Measurements from ENCODE around the gene MLN.

The MLN gene

DNA sequence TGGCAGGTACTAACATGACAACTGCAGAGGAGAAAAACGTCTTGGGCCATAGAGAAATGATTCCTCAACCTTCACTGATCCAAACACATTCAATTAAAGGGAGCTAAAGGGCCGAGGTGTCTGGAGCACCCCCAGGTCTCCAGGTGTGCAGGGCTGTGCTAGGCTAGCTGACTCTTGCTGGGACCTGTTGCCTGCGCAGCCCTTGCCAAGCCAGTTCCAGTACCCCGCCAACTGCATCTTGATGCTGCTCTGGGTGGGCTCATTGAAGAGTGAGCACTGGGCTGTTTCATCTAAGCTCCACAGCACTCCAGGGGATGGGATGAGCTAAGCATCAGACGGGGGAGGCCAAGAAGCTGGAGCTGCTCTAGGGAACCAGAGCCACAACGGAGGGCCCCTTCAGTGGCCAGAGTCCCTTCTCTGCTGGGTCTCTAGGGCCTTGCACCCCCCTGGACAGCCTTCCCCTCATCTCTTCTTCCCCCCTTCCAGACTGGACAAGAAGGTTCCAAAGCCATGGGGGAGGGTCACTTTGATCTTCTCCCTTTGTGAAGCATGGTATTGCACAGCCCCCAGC is 30.8 kb downstream of the MLN start:
- H3K9me3 ChIP-seq (replicated peaks; ENCODE audit: low read length), result no peaks in the 10 kb centered on the region
- H3K9ac ChIP-seq (ENCODE audit: low read depth, low read length), result no peak overlapping the region
- no peak overlapping the region for H3K4me2 ChIP-seq (ENCODE audit: low read length)
- peaks cover 52% of the 10 kb centered on the region for H3K4me1 ChIP-seq (ENCODE audit: control insufficient read depth, insufficient read depth, low read length)
- H3K36me3 ChIP-seq (ENCODE audit: insufficient read depth, low read length), result peaks cover 55% of the 10 kb centered on the region
- H3K27me3 ChIP-seq (ENCODE audit: control insufficient read depth, insufficient read depth, low read length), result no peaks in the 10 kb centered on the region
- no peak overlapping the region for H3K4me3 ChIP-seq (ENCODE audit: low read length)

DNA sequence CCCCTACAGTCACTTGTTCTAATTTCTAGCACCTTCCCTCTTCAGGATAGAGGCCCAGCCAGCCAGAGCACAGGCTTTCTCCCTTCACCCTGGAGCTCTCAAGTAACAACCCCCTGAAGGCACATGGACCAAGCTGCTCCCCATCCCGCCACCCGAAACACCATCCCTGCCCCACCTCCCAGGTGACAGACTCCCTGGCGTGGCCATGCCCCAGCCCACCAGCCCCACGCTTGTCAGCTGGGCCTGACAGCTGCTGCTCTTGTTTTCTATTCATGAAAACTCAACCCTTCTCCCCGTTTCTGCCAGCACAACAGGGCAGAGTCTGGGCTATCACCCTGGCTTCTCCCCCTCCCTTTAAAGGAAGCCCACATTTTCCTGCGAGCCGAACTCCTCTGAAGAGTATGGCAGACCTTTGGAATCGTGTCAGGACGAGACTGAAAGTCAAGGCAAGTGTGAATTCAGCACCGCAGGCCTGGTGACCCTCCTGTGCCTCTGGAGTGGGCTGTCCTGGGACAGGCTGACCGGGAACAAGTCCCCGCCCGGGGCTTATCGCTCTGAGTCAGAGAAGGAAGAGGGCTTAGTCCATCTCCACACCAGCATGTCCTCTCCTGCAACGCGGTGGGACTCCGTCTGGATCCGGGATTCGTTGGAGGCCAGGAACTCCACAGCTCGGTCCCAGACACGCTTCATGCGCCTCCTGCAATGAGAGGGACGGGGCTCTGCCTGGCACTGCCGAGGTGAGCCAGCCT is 31.5 kb downstream of the MLN start:
- Histone ChIP-seq H3K4me3 (ENCODE audit: low read length) (no peak overlapping the region), H3K9me3 (replicated peaks; ENCODE audit: low read length) (no peaks in the 10 kb centered on the region), H3K36me3 (ENCODE audit: insufficient read depth, low read length) (peaks cover 47% of the 10 kb centered on the region), H3K4me2 (ENCODE audit: low read length) (peak overlapping the region; percentile 74), H3K4me1 (ENCODE audit: control insufficient read depth, insufficient read depth, low read length) (peaks cover 52% of the 10 kb centered on the region), H3K9ac (ENCODE audit: low read depth, low read length) (peak overlapping the region; percentile 69), H3K27me3 (ENCODE audit: control insufficient read depth, insufficient read depth, low read length) (no peaks in the 10 kb centered on the region)

DNA sequence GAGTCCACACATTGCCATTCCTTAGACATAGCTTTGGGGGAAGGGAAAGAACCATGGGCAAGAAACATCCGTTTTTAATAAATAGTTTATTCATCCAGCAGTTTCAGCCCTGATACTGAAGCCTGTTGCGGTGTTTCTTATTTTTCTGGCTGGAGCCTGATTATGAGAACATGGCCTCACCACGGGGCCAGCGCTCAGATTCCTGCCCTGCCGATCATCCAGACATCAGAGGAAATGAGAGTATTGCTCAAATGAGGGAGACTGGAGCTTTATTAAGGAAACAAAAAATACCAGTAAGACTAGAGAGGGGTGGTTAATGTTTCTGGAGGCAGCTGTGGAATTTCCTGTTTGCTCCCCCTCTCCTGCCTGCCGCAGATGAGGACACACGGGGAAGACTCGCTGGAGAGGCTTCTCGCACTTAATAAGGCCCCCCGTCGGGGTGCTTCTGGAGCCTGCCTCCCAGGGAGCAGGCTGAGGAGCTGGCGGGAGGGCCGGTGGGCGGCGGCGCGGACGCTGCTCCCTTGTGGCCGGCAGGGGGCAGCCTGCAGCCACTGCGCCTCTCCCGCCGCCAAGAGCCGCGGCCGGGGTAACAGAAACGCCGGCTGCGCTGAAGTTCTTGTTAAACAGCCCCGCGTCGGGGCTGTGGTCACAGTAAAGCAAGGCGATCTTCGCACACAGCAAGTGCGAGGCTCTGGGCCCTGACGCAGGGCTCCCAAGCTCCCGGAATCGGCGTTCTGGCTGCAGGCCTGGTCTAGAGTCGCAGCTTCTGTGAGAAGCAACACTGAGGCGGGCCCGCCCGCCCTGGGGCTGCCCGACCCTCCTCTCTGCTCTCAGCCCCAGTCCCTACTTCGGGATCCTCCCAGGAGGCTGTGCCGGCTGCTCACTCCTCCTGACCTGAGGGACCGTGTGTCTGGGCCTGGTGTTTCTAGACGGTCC is 32.4 kb downstream of the MLN start:
- Histone ChIP-seq H3K27me3 (ENCODE audit: control insufficient read depth, insufficient read depth, low read length) (no peaks in the 10 kb centered on the region), H3K4me2 (ENCODE audit: low read length) (peak overlapping the region; percentile 74), H3K9me3 (replicated peaks; ENCODE audit: low read length) (no peaks in the 10 kb centered on the region), H3K36me3 (ENCODE audit: insufficient read depth, low read length) (peaks cover 39% of the 10 kb centered on the region), H3K4me3 (ENCODE audit: low read length) (peak overlapping the region; percentile 56), H3K4me1 (ENCODE audit: control insufficient read depth, insufficient read depth, low read length) (peaks cover 52% of the 10 kb centered on the region), H3K9ac (ENCODE audit: low read depth, low read length) (peak overlapping the region; percentile 80)

DNA sequence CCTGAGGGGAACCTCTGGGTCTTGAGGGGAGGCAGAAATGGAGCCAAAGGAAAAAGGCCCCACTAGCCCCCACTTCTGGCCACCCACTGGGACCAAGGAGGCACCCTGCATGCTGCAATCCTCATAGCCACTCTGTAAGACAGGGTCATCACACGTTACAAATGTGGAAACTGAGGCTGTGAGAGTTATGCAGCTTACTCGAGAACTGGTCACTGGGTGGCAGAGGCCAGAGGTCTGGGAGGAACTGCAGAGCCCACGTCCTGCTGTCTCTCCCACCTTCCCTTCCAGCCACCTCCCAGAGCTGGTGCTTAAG is 33.0 kb downstream of the MLN start:
- H3K27me3 ChIP-seq (ENCODE audit: control insufficient read depth, insufficient read depth, low read length), result no peaks in the 10 kb centered on the region
- H3K9me3 ChIP-seq (replicated peaks; ENCODE audit: low read length), result no peaks in the 10 kb centered on the region
- peak overlapping the region; percentile 80 for H3K9ac ChIP-seq (ENCODE audit: low read depth, low read length)
- peak overlapping the region; percentile 56 for H3K4me3 ChIP-seq (ENCODE audit: low read length)
- peaks cover 33% of the 10 kb centered on the region for H3K36me3 ChIP-seq (ENCODE audit: insufficient read depth, low read length)
- peaks cover 52% of the 10 kb centered on the region for H3K4me1 ChIP-seq (ENCODE audit: control insufficient read depth, insufficient read depth, low read length)
- H3K4me2 ChIP-seq (ENCODE audit: low read length), result peak overlapping the region; percentile 68

DNA sequence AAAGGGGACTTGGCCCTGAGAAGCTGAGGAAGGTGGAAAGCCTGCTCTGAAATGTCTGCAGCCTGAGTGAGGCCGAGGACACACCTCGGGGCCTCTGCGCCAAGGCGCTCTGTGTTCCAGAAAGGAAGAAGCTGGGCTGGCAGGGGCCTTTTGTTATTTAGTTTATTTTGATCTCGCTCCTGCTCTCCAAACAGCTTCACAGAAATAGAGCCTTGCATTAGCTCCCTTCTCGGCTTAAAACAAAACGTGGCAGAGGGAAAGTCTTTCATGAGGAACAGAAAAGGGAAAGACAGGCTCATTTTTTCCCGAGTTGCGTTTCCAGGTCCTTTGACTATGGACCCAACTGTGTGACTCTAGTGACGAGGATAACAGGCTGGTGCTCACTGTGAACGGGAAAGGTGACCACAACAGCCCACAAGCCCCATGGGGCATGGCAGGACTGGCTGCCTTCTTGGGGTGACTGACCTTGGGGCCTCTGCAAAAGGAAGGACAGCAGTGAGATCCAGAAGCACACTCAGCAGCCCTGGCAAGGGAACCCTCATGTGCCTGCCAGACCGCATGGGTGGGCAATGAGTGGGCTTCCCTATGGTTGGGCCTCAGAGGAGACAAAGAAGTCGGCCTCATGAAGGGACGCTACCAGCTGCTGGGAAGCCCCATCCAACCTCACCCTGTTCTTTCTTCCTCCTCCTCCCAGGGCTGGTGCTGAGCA is 33.5 kb downstream of the MLN start:
- Histone ChIP-seq H3K9ac (ENCODE audit: low read depth, low read length) (peak overlapping the region; percentile 80), H3K4me2 (ENCODE audit: low read length) (peak overlapping the region; percentile 68), H3K9me3 (replicated peaks; ENCODE audit: low read length) (no peaks in the 10 kb centered on the region), H3K36me3 (ENCODE audit: insufficient read depth, low read length) (peaks cover 28% of the 10 kb centered on the region), H3K27me3 (ENCODE audit: control insufficient read depth, insufficient read depth, low read length) (no peaks in the 10 kb centered on the region), H3K4me3 (ENCODE audit: low read length) (peak overlapping the region; percentile 56), H3K4me1 (ENCODE audit: control insufficient read depth, insufficient read depth, low read length) (peaks cover 52% of the 10 kb centered on the region)

DNA sequence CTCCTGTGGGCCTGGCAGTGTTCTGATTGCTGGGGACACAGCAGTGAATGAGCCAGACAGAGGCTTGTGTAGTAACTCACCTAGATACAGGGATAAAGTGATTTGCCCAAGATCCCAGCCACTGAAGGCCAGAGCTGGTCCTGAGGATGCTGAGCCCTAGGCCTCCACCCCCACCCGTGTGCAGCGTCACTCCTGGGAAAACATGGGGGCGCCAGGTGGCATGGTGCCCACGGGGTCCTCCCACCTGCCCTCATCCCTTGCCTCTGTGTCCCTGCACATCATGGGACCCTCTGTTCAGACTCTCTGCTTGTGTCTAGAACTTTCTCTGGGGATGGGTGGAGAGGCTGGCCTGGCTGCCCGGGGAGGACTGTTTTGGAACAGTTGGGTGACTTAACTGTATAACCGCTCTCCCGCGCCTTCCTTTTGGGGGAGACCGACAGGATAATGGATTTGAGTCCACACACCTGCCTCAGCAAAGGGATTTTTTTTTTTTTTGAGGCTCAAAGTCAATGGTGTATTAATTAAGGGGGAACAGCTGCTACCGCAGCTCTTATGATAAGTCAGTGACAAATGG is 34.5 kb downstream of the MLN start:
- Histone ChIP-seq H3K36me3 (ENCODE audit: insufficient read depth, low read length) (peaks cover 20% of the 10 kb centered on the region), H3K27me3 (ENCODE audit: control insufficient read depth, insufficient read depth, low read length) (no peaks in the 10 kb centered on the region), H3K9ac (ENCODE audit: low read depth, low read length) (no peak overlapping the region), H3K4me1 (ENCODE audit: control insufficient read depth, insufficient read depth, low read length) (peaks cover 52% of the 10 kb centered on the region), H3K9me3 (replicated peaks; ENCODE audit: low read length) (no peaks in the 10 kb centered on the region), H3K4me2 (ENCODE audit: low read length) (no peak overlapping the region), H3K4me3 (ENCODE audit: low read length) (no peak overlapping the region)

DNA sequence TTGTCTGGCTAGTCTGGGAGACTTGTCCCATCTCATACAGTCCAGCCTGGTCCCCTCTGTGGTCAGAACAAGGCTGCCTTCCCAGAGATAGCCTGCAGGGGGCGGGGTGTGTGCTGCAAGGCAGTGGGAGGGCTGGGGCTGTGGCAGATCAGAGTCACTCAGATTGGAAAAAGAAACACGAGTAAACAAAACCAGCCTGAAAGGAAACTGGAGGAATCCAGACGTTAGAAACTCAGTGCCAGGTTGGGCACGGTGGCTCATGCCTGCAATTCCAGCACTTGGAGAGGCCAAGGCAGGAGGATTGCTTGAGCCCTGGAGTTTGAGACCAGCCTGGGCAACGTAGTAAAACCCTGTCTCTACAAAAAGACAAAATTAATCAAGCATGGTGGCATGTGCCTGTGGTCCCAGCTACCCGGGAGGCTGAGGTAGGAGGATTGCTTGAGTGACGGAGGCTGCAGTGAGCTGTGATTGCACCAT is 35.1 kb downstream of the MLN start:
- Histone ChIP-seq H3K27me3 (ENCODE audit: control insufficient read depth, insufficient read depth, low read length) (no peaks in the 10 kb centered on the region), H3K36me3 (ENCODE audit: insufficient read depth, low read length) (peaks cover 17% of the 10 kb centered on the region), H3K9ac (ENCODE audit: low read depth, low read length) (peak overlapping the region; percentile 33), H3K4me3 (ENCODE audit: low read length) (no peak overlapping the region), H3K4me1 (ENCODE audit: control insufficient read depth, insufficient read depth, low read length) (peaks cover 52% of the 10 kb centered on the region), H3K9me3 (replicated peaks; ENCODE audit: low read length) (no peaks in the 10 kb centered on the region), H3K4me2 (ENCODE audit: low read length) (peak overlapping the region; percentile 32)

DNA sequence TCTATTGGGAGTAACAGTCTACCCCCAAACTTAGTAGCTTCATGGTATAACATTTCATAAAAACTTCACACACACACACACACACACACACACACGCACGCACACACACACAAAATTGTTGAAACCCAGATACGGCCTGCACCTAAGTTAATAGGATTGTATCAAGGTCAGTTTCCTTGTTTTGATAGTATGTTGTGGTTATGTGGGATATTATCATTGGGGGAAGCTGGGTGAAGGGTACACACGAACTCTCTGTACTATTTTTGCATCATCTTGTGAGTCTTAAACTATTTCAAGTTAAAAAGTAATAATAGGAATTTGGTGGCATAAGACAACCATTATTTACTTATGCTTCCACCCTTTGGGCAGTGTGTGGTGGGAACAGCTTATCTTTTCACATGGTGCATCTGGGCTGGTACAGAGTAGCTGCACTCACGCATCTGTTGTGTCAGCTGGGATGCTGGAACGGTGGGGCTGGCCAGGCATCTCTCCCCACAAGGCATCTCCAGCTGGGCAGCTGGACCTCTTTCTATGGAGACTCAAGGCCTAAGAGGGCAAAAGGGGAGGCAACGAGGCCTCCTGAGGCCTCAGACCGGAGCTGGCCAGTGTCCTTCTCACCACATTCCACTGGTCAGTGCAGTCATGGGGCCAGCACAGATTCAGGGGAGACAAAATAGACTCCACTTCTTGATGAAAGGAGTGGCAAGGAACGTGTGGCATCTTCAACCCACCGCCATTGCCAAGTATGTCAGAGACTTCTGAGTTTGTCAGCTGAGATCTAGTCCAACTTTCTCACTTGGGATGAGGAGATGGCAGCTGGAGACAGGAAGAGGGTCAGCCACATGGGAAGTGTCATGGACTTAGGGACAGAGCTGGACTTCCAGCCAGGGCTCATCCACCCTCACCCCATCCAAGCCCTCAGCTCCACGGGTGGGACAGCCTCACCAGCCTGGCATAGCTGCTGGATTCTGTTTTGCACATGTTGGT is 36.6 kb downstream of the MLN start:
- H3K4me2 ChIP-seq (ENCODE audit: low read length), result no peak overlapping the region
- no peaks in the 10 kb centered on the region for H3K27me3 ChIP-seq (ENCODE audit: control insufficient read depth, insufficient read depth, low read length)
- peaks cover 5% of the 10 kb centered on the region for H3K36me3 ChIP-seq (ENCODE audit: insufficient read depth, low read length)
- peaks cover 38% of the 10 kb centered on the region for H3K4me1 ChIP-seq (ENCODE audit: control insufficient read depth, insufficient read depth, low read length)
- no peak overlapping the region for H3K9ac ChIP-seq (ENCODE audit: low read depth, low read length)
- H3K4me3 ChIP-seq (ENCODE audit: low read length), result no peak overlapping the region
- H3K9me3 ChIP-seq (replicated peaks; ENCODE audit: low read length), result no peaks in the 10 kb centered on the region

DNA sequence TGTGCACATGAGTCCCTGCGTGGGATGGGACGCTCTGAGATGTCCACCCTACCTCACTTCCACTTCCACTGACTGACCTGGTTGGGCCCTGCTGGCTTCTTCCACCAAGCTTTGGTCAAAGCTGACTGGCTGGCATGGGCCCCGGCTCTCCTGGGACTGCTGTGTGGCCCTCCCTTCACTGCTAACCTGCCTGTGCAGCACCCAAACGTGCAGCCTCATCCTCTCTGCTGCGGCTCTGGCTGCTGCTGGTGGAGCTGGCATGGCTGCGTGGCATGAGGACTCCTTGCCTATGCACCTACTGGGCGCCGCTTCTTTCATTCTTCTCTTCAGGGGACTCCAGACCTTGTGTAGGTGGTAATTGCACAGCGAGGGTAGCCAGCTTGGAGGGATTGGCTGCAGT is 38.4 kb downstream of the MLN start:
- no peak overlapping the region for H3K4me3 ChIP-seq (ENCODE audit: low read length)
- H3K4me1 ChIP-seq (ENCODE audit: control insufficient read depth, insufficient read depth, low read length), result peaks cover 34% of the 10 kb centered on the region
- H3K36me3 ChIP-seq (ENCODE audit: insufficient read depth, low read length), result no peaks in the 10 kb centered on the region
- H3K4me2 ChIP-seq (ENCODE audit: low read length), result no peak overlapping the region
- no peak overlapping the region for H3K9ac ChIP-seq (ENCODE audit: low read depth, low read length)
- H3K27me3 ChIP-seq (ENCODE audit: control insufficient read depth, insufficient read depth, low read length), result no peaks in the 10 kb centered on the region
- no peaks in the 10 kb centered on the region for H3K9me3 ChIP-seq (replicated peaks; ENCODE audit: low read length)

DNA sequence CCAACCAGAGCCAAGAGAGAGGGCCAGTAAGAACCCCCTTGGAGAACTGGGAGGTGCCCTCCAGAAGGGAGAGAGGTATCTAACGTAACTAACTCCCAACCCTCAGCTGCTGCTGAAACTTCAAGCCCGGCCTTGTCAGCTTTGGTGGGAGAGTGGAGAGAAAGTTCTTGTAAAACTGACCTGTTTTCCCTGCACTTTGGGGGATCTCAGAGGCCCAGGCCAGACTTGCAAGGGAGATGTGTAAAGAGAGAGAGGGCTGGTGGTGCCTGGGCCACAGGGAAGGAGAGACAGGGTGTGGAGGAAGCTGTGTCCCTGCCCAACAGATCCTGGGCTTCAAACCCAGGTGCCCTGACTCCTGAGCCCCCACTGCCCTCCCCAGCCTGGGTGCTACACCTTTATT is 39.8 kb downstream of the MLN start:
- no peak overlapping the region for H3K9ac ChIP-seq (ENCODE audit: low read depth, low read length)
- no peak overlapping the region for H3K4me2 ChIP-seq (ENCODE audit: low read length)
- H3K27me3 ChIP-seq (ENCODE audit: control insufficient read depth, insufficient read depth, low read length), result no peaks in the 10 kb centered on the region
- no peaks in the 10 kb centered on the region for H3K36me3 ChIP-seq (ENCODE audit: insufficient read depth, low read length)
- no peak overlapping the region for H3K4me3 ChIP-seq (ENCODE audit: low read length)
- peaks cover 27% of the 10 kb centered on the region for H3K4me1 ChIP-seq (ENCODE audit: control insufficient read depth, insufficient read depth, low read length)
- H3K9me3 ChIP-seq (replicated peaks; ENCODE audit: low read length), result no peaks in the 10 kb centered on the region

All from skeletal muscle satellite cell (primary cell).